HG03095 (cell line): ENCODE results near the gene ABHD4.
"Not testable (repeated sequence)": the region's sequence is repeated elsewhere in the genome, so short reads cannot be mapped to it uniquely, and the experiment has no call there.

Experiments
- ATAC-seq: cut with Tn5 transposase; IDR thresholded peaks from one replicate; pipeline ENCODE4 v1.9.1; 2021; ENCODE audit warnings: moderate library complexity; ENCODE audit not compliant: unreplicated experiment

ABHD4 gene

GRCh38 chr14:22623047-22623446, 24.9 kb downstream of the ABHD4 start:
- ATAC-seq = no peak

- ATAC-seq = no peak
Measured at GRCh38 chr14:22626590-22626989, 28.5 kb downstream of the ABHD4 start.

- no peak for ATAC-seq
Measured at GRCh38 chr14:22627506-22628263, 29.6 kb downstream of the ABHD4 start.

DNA sequence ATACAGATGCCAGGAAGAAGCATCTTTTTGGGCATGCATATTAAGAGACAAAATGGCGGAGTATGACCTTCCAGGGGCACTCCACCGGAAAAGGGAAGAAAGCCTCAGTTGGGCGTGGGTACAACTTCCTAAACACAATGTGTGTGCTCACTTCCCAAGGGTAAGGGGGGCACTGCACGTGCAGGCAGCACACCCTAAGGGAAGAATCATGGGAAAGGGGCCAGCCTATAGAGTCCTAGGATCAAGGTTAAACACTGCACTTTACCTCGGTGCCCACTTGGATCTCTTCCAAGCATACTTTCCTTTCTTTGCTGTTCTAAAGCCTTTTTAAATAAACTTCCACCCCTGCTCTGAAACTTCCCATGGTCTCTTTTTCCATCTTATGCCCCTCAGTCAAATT, 31.3 kb downstream of the ABHD4 start:
- no peak for ATAC-seq

DNA sequence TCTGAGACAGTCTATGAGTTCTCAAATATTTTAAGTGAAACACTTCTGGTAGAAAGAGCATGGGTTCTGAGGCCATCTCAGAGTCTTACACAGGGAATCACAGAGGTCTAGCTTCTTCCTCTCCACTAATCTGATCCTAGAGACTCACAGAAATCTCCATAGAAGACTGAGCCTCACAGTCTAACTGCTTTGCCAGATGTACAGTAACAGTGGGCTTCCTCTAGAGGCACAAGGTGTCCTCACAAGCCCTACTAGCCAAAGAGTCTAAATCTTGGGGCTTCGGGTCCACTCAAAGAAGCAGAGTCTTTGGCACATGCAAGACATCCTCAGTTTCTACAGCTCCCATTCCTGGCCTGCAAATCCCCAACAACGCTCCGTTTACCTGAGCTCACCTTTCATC, 32.0 kb downstream of the ABHD4 start:
- no peak for ATAC-seq

GRCh38 chr14:22630486-22630885, 32.4 kb downstream of the ABHD4 start:
- no peak for ATAC-seq

DNA sequence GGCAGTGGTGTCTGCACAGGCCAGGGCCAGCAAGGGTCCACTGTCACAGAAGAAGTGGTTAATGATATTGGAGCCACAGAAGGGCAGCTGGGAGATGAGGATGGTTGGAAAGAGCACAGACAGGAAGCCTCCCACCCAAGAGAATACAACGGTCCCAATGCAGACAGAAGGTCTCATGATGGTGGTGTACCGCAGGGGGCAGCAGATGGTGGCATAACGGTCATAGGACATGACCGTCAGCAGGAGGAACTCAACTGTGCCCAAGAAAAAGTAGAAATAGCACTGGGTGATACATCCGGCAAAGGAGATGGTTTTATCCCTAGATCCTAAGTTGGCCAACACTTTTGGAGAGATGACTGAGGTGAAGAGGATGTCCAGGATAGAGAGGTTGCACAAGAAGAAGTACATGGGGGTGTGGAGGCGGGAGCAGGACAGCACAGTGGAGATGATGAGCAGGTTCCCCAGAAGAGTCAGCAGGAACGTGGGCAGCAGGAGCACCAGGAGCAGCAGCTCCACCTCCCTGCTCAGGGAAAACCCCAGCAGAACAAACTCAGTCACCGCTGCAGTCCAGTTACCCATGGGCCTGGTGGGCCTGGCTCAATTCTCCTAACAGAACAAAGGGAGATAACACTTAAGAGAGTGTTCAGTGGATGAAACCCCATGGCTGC, 36.3 kb downstream of the ABHD4 start:
- no peak for ATAC-seq

- ATAC-seq = not testable (repeated sequence)
Measured at GRCh38 chr14:22635980-22636379, 37.9 kb downstream of the ABHD4 start.

- ATAC-seq = no peak
Measured at GRCh38 chr14:22640192-22640591, 42.1 kb downstream of the ABHD4 start.

- ATAC-seq = no peak
Measured at GRCh38 chr14:22641846-22642245, 43.7 kb downstream of the ABHD4 start.

DNA sequence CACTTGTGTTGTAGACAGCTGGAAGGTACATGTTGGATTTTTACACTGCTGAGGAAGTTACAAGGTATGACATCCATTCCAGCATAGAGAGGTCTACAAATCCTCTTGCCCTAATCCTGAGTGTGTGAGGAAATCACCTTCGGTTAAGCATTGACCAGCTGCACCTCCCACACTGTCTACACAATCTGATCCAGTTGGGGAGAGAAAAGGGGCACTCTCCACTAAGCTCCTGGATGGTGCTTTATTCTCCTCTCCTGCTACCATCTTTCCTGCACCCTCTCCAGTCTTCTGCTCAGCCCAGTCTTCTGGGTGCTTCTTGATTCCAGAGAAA, 46.2 kb downstream of the ABHD4 start, which contains the start of gene OR6J1:
TSS of gene OR6J1 (minus strand) at position 48 of the 331 bp plus-strand sequence. CDS start 9,541 bp downstream, outside the sequence.
- no peak for ATAC-seq

DNA sequence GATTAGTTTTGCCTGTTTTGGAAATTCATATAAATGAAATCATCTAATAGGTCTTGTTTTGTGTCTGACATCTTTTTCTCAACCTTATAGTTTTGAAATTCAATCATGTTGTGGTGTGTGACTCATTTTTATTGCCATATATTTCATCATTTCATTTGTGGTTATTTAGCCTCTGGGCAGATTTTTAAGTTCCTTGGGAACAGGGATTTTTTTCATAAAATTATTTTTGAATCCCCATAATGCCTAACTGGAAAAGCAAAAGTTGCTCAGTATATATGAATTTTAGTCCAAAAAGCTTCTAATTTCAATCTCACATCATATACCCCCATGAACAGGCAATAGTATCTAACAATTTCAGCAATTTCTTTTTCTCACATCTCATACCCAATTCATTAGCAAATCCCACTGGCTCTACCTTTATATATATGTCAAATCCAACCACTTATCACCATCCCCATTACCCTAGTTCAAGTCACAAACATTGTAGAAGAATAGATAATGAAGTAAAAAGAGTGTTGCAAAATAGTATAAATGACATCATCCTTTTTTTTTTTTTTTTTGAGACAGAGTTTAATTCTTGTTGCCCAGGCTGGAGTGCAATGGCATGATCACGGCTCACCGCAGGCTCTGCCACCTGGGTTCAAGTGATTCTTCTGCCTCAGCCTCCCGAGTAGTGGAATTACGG, 48.6 kb downstream of the ABHD4 start:
- no peak for ATAC-seq

GRCh38 chr14:22648506-22648905, 50.4 kb downstream of the ABHD4 start:
- no peak for ATAC-seq

- no peak for ATAC-seq
Measured at GRCh38 chr14:22650046-22650739, 52.1 kb downstream of the ABHD4 start.

- ATAC-seq = no peak
Measured at GRCh38 chr14:22650960-22651521, 52.9 kb downstream of the ABHD4 start.

GRCh38 chr14:22651586-22651985, 53.5 kb downstream of the ABHD4 start:
- ATAC-seq = no peak

- no peak for ATAC-seq
Measured at GRCh38 chr14:22653012-22653621, 55.0 kb downstream of the ABHD4 start.

GRCh38 chr14:22656226-22656625, 58.1 kb downstream of the ABHD4 start:
- ATAC-seq = no peak

GRCh38 chr14:22656945-22657731, 59.0 kb downstream of the ABHD4 start:
- no peak for ATAC-seq

DNA sequence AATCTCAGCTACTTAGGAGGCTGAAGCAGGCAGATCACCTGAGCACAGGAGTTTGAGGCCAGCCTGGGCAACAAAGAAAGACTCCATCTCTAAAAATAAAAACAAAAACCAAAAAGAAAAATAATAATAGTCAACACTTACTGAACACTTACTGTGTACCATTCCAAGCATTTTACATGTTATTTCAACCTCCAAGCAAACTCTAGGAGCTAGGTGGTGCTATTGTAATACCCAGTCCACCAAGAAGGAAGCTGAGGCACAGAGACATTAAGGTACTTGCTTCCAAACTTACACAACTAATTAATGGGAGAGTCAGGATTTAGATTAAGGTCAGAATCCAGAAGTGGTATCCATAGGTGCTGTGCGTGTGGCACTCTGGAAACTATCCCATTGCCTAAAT, 59.8 kb downstream of the ABHD4 start:
- no peak for ATAC-seq
